UCSD-AML1 (cell line): ENCODE measurements around the gene CYTH3.

Source experiments
- DNase-seq: peaks from one replicate; lab custom pipeline; 2025; ENCODE audit not compliant: unreplicated experiment; lab: John Stamatoyannopoulos, UW

The CYTH3 gene

GRCh38 chr7:6258440-6259182, 13.8 kb downstream of the CYTH3 start:
- no peak for DNase-seq

- DNase-seq, result no peak
Observed at GRCh38 chr7:6257675-6258074, 14.7 kb downstream of the CYTH3 start.

GRCh38 chr7:6256677-6257535, 15.5 kb downstream of the CYTH3 start:
- DNase-seq, result peak; percentile 15

DNA sequence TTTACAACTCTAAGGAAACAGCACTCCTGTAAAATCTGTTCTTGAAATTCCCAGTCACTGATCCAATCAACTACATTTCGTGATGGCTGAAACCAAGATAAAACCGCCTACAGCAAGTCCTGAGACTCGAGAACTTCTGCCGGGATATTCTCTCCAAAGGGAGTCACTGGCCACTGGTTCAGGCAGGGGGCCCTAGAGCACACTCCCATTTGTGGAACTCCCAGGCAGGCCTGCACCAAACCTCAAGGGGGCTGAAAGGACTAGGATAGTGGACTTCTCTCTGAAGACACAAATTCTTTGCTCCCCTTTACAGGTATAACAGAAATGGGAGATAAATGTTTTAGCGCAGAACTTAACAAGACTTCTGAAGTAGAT, 16.3 kb downstream of the CYTH3 start:
- no peak for DNase-seq

DNA sequence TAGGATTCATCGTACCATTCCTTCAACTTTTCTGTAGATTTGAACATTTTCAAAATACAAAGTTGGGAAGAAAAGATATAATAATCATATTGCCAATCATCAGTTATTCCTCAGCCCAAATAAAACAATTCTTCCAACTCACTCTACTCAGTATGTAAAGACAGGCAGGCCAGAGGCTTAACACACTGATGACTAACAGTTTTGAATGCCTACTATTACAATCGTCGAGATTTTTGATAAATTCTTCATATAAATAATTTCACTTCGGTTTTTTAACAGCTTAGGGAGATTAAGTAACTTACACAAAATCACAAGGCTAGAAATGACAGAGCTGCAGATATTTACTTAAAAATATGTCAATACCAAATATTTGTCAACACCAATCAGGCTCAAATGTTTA, 17.6 kb downstream of the CYTH3 start:
- no peak for DNase-seq

DNA sequence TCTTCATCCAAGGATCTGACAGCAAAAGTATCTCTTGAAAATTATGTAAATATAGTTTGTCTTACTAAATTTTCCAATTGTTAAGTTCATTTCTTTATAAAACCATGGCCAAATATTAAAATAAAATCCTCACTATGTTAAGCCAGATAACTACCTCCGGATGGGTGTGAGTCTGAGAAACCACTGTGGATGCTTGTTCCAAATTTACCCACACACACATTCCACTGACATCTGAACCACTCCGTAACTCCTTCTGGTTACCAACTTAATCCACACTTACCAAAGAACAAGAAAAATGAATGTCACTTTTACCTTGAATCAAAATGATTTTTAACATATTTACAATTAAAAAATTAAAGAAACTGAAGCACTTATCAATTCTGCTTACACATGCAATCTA, 19.7 kb downstream of the CYTH3 start:
- no peak for DNase-seq

- DNase-seq, result no peak
Observed at GRCh38 chr7:6252341-6252746, 20.1 kb downstream of the CYTH3 start.

- DNase-seq, result no peak
Observed at GRCh38 chr7:6251653-6252052, 20.8 kb downstream of the CYTH3 start.

DNA sequence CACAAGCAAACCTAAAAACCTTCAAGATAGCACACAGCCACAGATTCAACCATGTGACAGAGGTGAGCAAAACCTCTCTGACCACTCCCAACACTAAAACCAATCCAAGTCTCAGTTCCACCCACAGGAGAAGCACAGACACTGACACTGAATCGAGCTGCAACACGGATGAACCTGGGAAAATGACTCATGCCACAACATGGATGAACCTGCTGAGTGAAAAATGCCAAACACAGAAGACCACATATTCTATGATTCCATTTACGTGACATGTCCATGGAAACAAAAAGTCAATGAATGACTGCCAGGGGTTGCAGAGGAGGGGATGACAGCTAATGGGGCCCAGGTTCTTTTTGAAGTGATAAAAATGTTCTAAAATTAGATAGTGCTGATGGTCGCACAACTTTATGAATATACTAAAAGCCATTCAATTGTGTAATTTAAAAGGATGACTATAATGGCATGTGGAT, 22.0 kb downstream of the CYTH3 start:
- no peak for DNase-seq

DNA sequence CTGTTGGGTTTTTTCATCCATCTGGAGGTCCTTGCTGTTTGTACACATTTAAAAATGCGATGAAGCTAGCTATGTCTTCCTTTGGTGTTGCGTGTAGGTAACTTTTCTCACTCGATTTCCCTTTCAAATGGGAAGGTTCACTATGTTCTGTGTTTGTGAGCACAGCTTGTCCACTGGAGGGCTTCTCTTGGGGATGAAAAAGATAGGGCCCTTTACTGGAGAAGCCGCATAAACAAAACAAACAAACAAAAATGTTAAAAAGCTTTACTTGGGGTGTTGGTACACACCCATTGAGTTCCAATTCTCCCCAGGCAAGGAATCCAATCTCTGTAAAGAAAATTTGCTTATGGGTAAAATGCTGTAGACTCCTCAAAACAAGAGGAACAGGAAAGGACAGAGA, 23.4 kb downstream of the CYTH3 start:
- no peak for DNase-seq

GRCh38 chr7:6248581-6248980, 23.8 kb downstream of the CYTH3 start:
- DNase-seq, result no peak

- DNase-seq, result no peak
Observed at GRCh38 chr7:6246251-6246917, 26.0 kb downstream of the CYTH3 start.

DNA sequence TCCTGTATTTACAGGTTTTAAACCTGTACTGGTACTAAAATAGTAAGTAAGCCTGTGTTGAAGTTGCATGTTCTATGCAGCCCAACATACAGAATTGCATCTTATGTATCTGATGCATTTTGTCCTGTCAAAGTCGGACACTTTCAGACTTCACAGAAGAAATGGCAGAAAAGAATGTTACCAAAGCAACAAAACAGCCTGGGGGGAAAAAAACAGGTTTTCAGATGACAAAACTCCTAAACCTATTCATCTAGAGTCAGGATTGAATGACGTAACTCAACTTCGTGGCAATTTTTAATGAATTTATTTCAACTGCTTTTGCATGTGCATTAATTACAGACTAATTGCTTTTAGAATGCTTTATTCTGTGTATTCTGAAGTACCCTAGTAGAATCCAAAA, 28.4 kb downstream of the CYTH3 start:
- no peak for DNase-seq

DNA sequence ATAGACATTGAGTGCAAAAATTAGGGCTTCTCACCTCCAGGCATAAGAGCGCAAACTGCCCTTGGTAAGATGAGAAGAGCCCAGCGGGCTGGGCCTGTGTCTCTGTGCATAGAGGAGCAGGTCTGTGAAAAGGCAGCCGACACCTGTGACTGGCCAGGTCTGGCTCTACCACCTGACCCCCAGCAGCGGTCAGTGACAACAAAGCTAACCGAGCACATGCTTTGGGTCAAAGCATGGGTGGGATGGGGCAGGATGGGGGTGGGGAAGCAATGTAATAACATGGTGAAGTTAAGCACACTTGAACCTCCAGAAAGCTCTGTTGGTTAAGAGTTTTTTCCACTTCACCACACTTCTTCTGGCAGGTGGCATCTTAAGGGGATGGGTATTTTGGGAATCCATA, 29.3 kb downstream of the CYTH3 start:
- DNase-seq, result no peak

DNA sequence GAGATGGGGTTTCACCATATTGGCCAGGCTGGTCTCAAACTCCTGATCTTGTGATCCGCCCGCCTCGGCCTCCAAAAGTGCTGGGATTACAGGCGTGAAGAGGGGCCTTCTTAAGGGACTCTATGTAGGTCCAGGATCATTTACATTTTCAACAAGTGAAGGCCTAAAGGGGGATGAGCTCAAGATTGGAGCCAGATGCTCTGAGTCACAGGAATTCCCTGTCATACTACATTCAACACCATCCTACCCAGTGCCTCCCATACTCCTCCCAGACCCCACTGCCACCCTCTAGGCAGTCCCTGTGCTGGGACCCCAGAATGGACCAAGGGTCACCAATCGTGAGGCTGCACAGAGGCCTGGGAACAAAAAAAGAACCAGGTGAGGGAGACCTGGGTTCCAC, 29.9 kb downstream of the CYTH3 start:
- no peak for DNase-seq

- no peak for DNase-seq
Observed at GRCh38 chr7:6241607-6241973, 30.8 kb downstream of the CYTH3 start.

GRCh38 chr7:6238309-6238925, 34.0 kb downstream of the CYTH3 start:
- no peak for DNase-seq

GRCh38 chr7:6237730-6238129, 34.7 kb downstream of the CYTH3 start:
- no peak for DNase-seq

- no peak for DNase-seq
Observed at GRCh38 chr7:6237011-6237410, 35.4 kb downstream of the CYTH3 start.

DNA sequence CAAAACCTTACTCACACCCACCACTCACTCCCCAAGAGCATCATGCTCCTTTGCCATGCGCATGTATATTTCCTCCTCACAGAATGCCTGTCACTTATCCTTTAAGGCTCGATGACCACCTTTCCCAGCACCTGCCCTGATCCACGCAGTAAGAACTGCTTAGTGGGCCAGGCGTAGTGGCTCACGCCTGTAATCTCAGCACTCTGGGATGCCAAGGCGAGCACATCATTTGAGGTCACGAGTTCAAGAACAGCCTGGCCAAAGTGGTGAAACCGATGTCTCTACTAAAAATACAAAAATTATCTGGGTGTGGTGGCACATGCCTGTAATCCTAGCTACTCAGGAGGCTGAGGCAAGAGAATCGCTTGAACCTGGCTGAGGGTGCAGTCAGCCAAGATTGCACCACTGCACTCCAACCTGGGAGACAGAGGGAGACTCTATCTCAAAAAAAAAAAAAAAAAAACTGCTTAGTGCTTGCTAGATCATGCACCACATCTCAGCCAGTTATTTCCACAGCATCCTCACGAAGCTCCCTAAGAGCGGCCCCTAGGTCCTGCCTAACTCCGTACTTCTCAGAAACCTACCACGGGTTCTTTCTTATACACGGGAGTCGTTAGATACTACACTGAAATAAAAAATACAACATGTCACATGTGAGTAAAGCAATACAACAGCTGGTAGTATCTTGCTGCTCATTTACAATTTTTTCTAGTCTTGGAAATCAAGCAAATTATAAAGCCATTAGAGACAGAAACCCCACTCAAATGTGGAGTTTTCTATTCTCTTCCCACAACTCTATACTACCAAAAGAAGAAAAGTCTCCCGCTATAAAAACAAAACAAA, 37.2 kb downstream of the CYTH3 start:
- DNase-seq, result no peak

- DNase-seq, result no peak
Observed at GRCh38 chr7:6234384-6234783, 38.0 kb downstream of the CYTH3 start.
